ENCODE results near the gene FHIT.
A peak's percentile ranks its signal among the peaks of the same experiment; 100 is the strongest.

The FHIT gene

GRCh38 chr3:60309539-60310268, 941.5 kb downstream of the FHIT start:
- DNase-seq, result no peak

GRCh38 chr3:60308808-60309207, 942.4 kb downstream of the FHIT start:
- DNase-seq, result no peak

- no peak for DNase-seq
These were observed 943.6 kb downstream of the FHIT start for GRCh38 chr3:60307562-60308199.

GRCh38 chr3:60304112-60304511, 947.1 kb downstream of the FHIT start:
- no peak for DNase-seq

- no peak for DNase-seq
These were observed 948.1 kb downstream of the FHIT start for GRCh38 chr3:60303160-60303559.

- DNase-seq, result no peak
These were observed 950.1 kb downstream of the FHIT start for GRCh38 chr3:60301142-60301541.

GRCh38 chr3:60298141-60298540, 953.1 kb downstream of the FHIT start:
- DNase-seq, result no peak

GRCh38 chr3:60294181-60294580, 957.1 kb downstream of the FHIT start:
- DNase-seq, result no peak

- DNase-seq, result no peak
These were observed 960.1 kb downstream of the FHIT start for GRCh38 chr3:60291115-60291514.

GRCh38 chr3:60290122-60290492, 961.1 kb downstream of the FHIT start:
- DNase-seq, result no peak

GRCh38 chr3:60289341-60290121, 961.7 kb downstream of the FHIT start:
- no peak for DNase-seq

GRCh38 chr3:60282866-60283265, 968.4 kb downstream of the FHIT start:
- DNase-seq, result peak; percentile 75

GRCh38 chr3:60281970-60282369, 969.3 kb downstream of the FHIT start:
- no peak for DNase-seq

GRCh38 chr3:60277361-60277800, 973.9 kb downstream of the FHIT start:
- no peak for DNase-seq

GRCh38 chr3:60276615-60277014, 974.6 kb downstream of the FHIT start:
- DNase-seq, result no peak

GRCh38 chr3:60274646-60275045, 976.6 kb downstream of the FHIT start:
- DNase-seq, result no peak

- no peak for DNase-seq
These were observed 977.2 kb downstream of the FHIT start for GRCh38 chr3:60274098-60274497.

GRCh38 chr3:60269829-60270266, 981.4 kb downstream of the FHIT start:
- no peak for DNase-seq

GRCh38 chr3:60269377-60269776, 981.9 kb downstream of the FHIT start:
- no peak for DNase-seq

- DNase-seq, result no peak
These were observed 983.1 kb downstream of the FHIT start for GRCh38 chr3:60268123-60268522.

- DNase-seq, result no peak
These were observed 984.8 kb downstream of the FHIT start for GRCh38 chr3:60266444-60266843.

- DNase-seq, result no peak
These were observed 988.1 kb downstream of the FHIT start for GRCh38 chr3:60263191-60263590.

GRCh38 chr3:60262546-60262945, 988.7 kb downstream of the FHIT start:
- DNase-seq, result no peak

GRCh38 chr3:60260546-60260945, 990.7 kb downstream of the FHIT start:
- DNase-seq, result no peak

All from DMS 273 treated with DMSO at 0.1 percent for 48 hours (cell line).